RWPE1 (cell line): ENCODE measurements around the gene MEI1.

Experiments
- CTCF ChIA-PET: fragments of 350-600 bp; sonication (Branson Sonifier 250); formaldehyde crosslinking; extraction: SDS; loops from one replicate; lab custom pipeline; 2021; lab: Yijun Ruan, JAX
- POLR2A ChIA-PET: fragments of 400-600 bp; formaldehyde crosslinking; extraction: SDS; loops from one replicate; lab custom pipeline; 2020; ENCODE audit warnings: antibody characterized with exemption; ENCODE audit not compliant: low non-redundant PET; lab: Yijun Ruan, JAX
- DNase-seq: peaks from one replicate; pipeline ENCODE4 v3.0.0; 2012; ENCODE audit warnings: low spot score
- H3K27ac ChIP-seq: fragments of 450-650 bp; 2 replicates; pipeline ENCODE4 v1.5.1; 2017
- TF ChIP-seq, protein P1 (sequence below): fragments of 450-650 bp; conservative IDR thresholded peaks from 2 replicates; pipeline ENCODE4 v1.5.1; 2017; ENCODE audit warnings: low read depth, mild to moderate bottlenecking

The MEI1 gene

DNA sequence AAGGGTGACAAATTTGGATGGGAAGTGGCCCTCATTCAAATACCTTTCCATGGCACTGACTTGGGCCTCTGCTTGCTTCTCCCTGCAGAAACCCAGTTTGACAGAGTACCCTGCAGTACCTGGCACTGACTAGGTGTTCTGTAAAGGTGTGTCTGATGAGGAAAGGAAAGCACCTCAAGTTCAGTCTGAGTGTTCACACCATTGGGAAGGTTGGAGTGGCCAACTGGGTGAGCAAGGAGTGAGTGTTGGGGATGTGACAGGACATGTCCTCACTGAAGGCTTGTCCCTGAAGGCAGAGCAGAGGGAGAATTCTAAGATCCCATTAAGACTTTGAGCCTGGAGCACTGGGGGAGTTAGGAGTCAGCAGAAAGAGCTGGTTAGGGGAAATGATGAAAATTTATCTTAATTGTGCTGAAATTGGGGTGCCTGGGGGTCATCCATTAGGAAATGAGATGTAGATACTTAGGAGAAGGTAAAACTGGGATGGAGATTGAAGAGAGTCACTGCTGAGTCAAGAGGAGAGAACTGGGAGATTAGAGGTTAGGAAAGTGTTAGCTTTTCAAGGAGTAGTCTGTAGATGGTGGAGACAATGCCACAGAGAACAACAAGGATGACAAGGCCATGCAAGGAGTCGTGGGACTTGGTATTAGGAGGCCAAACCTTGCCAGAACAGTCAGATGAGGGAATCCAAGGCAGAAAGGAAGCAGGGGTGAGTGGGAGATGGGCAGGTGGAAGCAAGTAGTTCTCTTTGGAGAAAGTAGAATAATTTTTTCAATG is 139.7 kb downstream of the MEI1 start:
- POLR2A ChIA-PET: no interaction called here
- no peak for DNase-seq
- TF ChIP-seq, protein P1, sequence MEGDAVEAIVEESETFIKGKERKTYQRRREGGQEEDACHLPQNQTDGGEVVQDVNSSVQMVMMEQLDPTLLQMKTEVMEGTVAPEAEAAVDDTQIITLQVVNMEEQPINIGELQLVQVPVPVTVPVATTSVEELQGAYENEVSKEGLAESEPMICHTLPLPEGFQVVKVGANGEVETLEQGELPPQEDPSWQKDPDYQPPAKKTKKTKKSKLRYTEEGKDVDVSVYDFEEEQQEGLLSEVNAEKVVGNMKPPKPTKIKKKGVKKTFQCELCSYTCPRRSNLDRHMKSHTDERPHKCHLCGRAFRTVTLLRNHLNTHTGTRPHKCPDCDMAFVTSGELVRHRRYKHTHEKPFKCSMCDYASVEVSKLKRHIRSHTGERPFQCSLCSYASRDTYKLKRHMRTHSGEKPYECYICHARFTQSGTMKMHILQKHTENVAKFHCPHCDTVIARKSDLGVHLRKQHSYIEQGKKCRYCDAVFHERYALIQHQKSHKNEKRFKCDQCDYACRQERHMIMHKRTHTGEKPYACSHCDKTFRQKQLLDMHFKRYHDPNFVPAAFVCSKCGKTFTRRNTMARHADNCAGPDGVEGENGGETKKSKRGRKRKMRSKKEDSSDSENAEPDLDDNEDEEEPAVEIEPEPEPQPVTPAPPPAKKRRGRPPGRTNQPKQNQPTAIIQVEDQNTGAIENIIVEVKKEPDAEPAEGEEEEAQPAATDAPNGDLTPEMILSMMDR: no peak
- CTCF ChIA-PET: no interaction called here
- peak overlapping the region; percentile 65 for H3K27ac ChIP-seq

DNA sequence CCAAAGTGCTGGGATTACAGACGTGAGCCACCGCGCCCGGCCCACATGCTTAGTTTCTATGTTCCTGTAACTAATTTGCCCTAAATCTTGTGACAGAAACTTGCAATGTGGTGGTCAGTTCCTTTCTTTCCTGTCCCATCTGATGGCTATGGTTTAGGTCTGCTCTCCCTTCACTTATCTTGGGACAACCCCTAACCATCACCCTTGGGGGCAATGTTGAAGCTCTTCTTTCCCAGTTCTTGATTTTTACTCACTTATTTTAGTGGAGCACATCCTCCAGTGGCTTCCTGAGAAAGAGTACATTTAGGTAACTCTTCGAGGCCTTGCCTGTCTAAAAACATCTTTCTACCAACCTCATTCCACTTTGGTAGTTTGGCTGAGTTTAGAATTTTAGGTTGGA is 140.9 kb downstream of the MEI1 start:
- no peak for DNase-seq
- POLR2A ChIA-PET: no interaction called here
- peak overlapping the region; percentile 49 for H3K27ac ChIP-seq
- TF ChIP-seq, protein P1: no peak
- CTCF ChIA-PET: interaction anchor here (1.5 kb wide), 1 partner anchor 143 kb away, joined by 3 read pairs; no protein-coding TSS in a partner anchor

GRCh38 chr22:41841085-41841712 is 141.9 kb downstream of the MEI1 start:
- peak overlapping the region; percentile 70 for H3K27ac ChIP-seq
- ChIA-PET POLR2A (interaction anchor here (0.7 kb wide), 1 partner anchor 41 kb away, joined by 6 read pairs; the partner anchor contains the start of gene CCDC134), CTCF (interaction anchor here (1.5 kb wide), 1 partner anchor 144 kb away, joined by 3 read pairs; no protein-coding TSS in a partner anchor)
- DNase-seq: no peak
- TF ChIP-seq, protein P1: no peak

DNA sequence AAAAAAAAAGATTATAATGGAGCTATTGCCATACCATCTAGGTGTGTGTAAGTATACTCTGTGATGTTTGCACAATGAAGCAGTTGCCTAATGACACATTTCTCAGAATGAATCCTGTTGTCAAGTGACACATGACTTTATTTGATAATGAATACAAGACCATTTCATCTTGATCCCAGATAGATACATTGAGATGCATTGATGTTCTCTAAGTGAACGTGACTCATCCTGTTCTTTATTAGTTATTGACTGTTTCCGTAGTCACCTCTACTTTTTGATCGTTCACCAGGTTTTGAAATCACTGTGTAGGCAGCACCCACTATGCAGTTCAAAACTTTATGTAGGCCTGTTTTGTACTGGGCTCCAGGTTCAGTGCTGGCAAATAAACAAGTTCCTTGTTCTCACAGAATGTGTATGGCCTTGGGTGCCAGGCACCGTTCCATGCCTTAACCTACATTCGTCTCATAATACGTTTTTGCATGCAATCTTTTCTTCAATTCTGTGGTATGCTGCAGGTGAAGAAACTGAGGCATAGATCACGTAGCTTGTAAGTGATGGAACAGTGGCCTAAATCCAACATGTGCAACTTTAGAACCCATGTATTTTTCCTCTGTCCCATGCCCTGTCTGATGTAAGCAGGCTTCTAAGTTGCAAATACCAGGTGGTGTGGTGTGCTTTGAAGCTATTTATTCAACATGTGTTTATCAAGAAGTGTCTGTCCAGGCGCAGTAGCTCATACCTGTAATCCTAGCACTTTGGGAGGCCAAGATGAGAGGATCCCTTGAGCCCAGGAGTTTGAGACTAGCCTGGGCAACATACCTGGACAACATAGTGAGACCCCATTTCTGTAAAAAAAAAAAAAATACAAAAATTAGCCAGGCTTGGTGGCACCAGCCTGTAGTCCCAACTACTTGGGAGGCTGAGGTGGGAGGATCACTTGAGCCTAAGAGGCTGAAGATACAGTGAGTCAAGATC is 144.0 kb downstream of the MEI1 start:
- DNase-seq: no peak
- POLR2A ChIA-PET: interaction anchor here (0.6 kb wide), 1 partner anchor 172 kb away, joined by 3 read pairs; no protein-coding TSS in a partner anchor
- CTCF ChIA-PET: interaction anchor here (0.8 kb wide), 1 partner anchor 52 kb away, joined by 3 read pairs; no protein-coding TSS in a partner anchor
- TF ChIP-seq, protein P1: no peak
- H3K27ac ChIP-seq: no peak overlapping the region

- TF ChIP-seq, protein P1: no peak
- ChIA-PET POLR2A (no interaction called here), CTCF (no interaction called here)
- DNase-seq: no peak
- H3K27ac ChIP-seq: no peak overlapping the region
These were observed 144.7 kb downstream of the MEI1 start for GRCh38 chr22:41844036-41844435.

DNA sequence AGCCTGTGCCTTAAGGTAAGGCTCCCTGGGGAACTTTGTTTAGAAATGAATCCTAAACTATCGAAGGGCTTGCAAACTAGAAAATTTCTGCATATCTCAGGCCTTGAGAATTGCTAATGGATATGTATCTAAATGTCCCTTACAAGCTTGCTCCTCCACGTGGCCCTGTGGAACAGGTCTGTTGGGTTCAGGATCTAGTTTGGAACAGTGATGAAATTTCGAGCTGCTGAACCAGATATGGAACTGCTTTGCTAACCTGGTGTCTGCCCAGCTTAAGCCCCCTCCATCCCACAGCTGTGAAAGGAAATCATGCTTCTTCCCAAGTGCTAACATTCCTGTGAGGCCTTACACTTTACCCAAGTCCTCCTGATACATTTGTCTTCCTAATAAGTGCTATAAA is 145.2 kb downstream of the MEI1 start:
- TF ChIP-seq, protein P1: no peak
- ChIA-PET CTCF (interaction anchor here (0.6 kb wide), 1 partner anchor 399 kb away, joined by 3 read pairs; no protein-coding TSS in a partner anchor), POLR2A (interaction anchor here (1.0 kb wide), 1 partner anchor 12 kb away, joined by 3 read pairs; the partner anchor contains the start of gene SREBF2)
- DNase-seq: no peak
- peak overlapping the region; percentile 31 for H3K27ac ChIP-seq
